ENCODE results near the gene EEFSEC.

The EEFSEC gene

DNA sequence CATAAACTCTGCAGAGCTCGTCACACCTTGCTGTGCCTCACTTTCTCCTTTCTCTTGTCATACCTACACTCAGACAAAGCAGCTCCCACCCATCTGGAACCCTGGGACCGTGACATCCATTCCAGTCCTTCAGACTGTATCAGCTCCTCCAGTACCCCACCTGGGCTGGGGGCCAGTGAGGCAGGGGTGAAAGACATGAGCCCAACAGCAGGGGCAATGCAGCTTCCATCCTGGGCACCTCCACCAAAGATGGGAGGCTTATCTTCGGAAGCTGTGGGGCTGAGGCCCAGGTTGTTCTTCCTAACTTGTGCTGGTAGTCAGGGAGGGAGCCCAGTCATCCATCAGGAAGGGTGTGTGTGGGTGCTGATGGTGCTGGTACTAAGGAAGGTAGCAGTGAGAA is 109.2 kb downstream of the EEFSEC start:
- no peak for DNase-seq (ENCODE audit: low read depth)
- TF ChIP-seq, protein P1, sequence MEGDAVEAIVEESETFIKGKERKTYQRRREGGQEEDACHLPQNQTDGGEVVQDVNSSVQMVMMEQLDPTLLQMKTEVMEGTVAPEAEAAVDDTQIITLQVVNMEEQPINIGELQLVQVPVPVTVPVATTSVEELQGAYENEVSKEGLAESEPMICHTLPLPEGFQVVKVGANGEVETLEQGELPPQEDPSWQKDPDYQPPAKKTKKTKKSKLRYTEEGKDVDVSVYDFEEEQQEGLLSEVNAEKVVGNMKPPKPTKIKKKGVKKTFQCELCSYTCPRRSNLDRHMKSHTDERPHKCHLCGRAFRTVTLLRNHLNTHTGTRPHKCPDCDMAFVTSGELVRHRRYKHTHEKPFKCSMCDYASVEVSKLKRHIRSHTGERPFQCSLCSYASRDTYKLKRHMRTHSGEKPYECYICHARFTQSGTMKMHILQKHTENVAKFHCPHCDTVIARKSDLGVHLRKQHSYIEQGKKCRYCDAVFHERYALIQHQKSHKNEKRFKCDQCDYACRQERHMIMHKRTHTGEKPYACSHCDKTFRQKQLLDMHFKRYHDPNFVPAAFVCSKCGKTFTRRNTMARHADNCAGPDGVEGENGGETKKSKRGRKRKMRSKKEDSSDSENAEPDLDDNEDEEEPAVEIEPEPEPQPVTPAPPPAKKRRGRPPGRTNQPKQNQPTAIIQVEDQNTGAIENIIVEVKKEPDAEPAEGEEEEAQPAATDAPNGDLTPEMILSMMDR (conservative IDR thresholded peaks at IDR 0.05; ENCODE audit: low read depth, low read length), result no peak
- no peak overlapping the region for H3K4me3 ChIP-seq (ENCODE audit: low read length)

DNA sequence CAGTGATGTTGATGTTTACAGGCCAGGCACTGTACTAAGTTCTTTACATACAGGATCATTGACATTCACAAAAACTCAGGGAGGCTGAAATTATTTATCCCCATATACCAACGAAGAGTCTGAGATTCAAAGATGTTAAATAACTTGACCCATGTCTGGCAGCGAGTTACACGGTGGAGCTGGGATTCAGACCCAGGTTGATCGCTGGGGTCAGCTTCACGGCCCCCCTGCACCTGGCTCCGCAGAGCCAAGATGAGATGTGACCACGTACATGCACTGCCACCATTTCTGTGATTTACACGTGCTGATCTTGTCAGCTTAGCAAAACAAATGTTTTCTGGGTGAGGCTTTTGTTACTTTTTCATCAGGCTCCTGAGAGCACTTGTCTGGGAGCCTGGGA is 109.8 kb downstream of the EEFSEC start:
- TF ChIP-seq, protein P1 (conservative IDR thresholded peaks at IDR 0.05; ENCODE audit: low read depth, low read length), result no peak
- no peak for DNase-seq (ENCODE audit: low read depth)
- no peak overlapping the region for H3K4me3 ChIP-seq (ENCODE audit: low read length)

GRCh38 chr3:128263946-128264345 is 110.7 kb downstream of the EEFSEC start:
- H3K4me3 ChIP-seq (ENCODE audit: low read length), result no peak overlapping the region
- no peak for DNase-seq (ENCODE audit: low read depth)
- TF ChIP-seq, protein P1 (conservative IDR thresholded peaks at IDR 0.05; ENCODE audit: low read depth, low read length), result no peak

- no peak for DNase-seq (ENCODE audit: low read depth)
- TF ChIP-seq, protein P1 (conservative IDR thresholded peaks at IDR 0.05; ENCODE audit: low read depth, low read length), result no peak
- no peak overlapping the region for H3K4me3 ChIP-seq (ENCODE audit: low read length)
These were observed 113.2 kb downstream of the EEFSEC start for GRCh38 chr3:128266453-128266852.

DNA sequence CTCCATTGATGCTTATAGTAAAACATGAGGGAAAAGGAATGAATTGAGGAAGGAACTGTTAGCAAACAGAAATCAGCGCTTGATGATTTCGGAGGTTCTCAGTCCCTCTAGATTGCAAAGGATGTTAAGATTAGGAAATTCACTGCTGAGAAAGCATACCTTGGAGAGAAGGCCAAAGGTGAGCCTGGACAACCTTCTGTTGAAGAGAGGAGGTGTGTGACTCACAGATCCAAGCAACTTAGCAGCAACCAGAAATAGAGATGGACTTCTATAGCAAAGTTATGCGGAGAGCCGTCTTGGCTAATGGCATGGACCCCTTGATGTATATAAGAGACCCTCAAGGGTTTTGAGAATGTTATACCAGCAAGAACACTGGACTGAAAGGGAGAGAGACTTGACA is 114.3 kb downstream of the EEFSEC start:
- DNase-seq (ENCODE audit: low read depth), result no peak
- TF ChIP-seq, protein P1 (conservative IDR thresholded peaks at IDR 0.05; ENCODE audit: low read depth, low read length), result no peak
- no peak overlapping the region for H3K4me3 ChIP-seq (ENCODE audit: low read length)

- H3K4me3 ChIP-seq (ENCODE audit: low read length), result no peak overlapping the region
- no peak for DNase-seq (ENCODE audit: low read depth)
- TF ChIP-seq, protein P1 (conservative IDR thresholded peaks at IDR 0.05; ENCODE audit: low read depth, low read length), result no peak
These were observed 115.9 kb downstream of the EEFSEC start for GRCh38 chr3:128269006-128269775.

DNA sequence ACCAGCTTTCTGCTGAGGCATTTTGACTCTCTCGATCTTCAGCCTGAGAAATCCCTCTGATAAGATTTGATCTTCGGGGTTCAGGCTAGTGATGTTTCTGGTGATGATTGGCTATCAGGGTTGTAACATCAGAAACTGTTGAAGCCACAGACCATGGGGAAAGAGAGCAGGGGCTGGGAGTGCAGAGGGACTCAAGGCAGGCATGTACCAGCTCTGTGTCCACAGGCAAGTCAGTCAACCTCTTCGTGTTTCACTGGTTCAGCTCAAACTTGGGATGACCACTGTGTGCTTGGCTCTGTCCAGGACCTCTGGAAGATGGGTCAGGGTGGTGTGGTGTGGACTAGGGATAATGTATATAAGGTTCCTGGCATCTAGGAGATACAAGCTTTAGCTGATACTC is 116.5 kb downstream of the EEFSEC start:
- DNase-seq (ENCODE audit: low read depth), result no peak
- no peak overlapping the region for H3K4me3 ChIP-seq (ENCODE audit: low read length)
- TF ChIP-seq, protein P1 (conservative IDR thresholded peaks at IDR 0.05; ENCODE audit: low read depth, low read length), result no peak

Data from retinal pigment epithelial cell (primary cell).